HG02571 (cell line): ENCODE measurements around the gene EFHC2.
"Not testable (repeated sequence)": the region's sequence is repeated elsewhere in the genome, so short reads cannot be mapped to it uniquely, and the experiment has no call there.

ENCODE experiments used
- ATAC-seq: cut with Tn5 transposase; IDR thresholded peaks from one replicate; pipeline ENCODE4 v1.9.1; 2021; ENCODE audit warnings: mild to moderate bottlenecking, moderate library complexity; ENCODE audit not compliant: unreplicated experiment

The EFHC2 gene

DNA sequence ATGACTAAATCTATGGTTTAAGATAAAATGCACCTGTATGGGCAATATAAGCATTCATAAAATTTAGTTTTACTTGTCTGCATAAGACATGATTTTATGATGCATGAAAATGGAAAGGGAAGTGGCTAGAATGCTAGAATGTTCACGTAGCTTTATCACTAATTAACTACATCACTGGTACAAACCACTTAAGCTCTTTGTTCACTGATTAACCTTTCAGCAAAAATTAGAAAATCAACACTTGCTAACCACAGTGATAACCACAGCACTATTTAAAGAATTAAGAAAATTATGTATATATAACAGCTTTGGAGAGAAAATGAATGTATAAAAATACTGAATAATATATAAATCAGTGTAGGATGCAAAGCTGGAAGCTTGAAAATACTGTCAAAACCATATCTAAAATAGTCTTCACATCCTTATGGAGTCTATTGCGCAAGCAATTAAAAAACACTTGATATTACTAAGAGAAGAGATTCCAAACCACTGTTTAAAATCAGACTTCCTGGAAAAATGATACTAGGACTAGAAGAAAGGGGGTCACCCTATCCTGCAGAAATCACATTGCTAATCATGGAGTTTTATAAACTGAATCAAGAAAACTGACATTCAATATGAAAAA lies 51.9 kb downstream of the EFHC2 start:
- no peak for ATAC-seq

DNA sequence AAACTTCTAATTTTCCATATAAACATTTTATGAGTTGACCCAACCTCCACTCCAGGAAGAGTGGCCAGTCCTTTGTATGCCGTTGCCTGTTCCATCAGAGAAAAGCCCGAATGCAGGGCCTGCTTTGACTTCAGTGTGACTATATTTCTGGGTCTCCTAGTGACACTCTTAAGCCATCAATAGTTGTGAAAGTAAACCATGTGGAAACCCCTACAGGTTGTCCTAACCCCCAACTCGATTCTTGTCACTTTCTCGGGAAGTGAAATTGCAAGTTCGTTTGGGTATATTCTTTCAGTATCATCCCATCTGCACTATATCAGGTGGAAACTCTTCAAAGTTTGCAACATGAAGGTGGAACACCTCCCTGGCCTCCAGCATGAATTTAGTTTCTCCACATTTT lies 52.8 kb downstream of the EFHC2 start:
- no peak for ATAC-seq

- no peak for ATAC-seq
These were observed 60.7 kb downstream of the EFHC2 start for GRCh38 chrX:44282753-44283152.

- no peak for ATAC-seq
These were observed 63.4 kb downstream of the EFHC2 start for GRCh38 chrX:44280116-44280515.

- no peak for ATAC-seq
These were observed 69.4 kb downstream of the EFHC2 start for GRCh38 chrX:44274096-44274495.

DNA sequence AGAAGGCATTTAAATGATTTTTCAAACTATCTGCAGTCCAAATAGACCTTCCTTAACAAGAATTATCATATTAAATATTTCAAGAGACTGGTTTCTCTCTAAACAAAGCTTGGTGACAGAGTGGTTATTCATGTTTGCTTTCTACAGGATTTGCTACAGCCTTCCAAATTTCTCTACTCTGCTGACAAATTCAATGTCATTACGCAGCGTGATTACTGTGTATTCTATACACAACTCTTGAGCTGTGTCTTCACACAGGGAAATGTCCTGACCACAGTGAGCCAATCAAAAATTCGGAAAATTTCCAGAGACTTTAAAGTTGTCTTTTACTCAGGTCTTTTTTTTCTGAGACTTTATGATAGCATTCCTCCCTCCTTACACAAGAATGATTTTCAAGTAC lies 75.6 kb downstream of the EFHC2 start:
- ATAC-seq, result no peak

GRCh38 chrX:44267116-44267515 lies 76.4 kb downstream of the EFHC2 start:
- ATAC-seq, result no peak

DNA sequence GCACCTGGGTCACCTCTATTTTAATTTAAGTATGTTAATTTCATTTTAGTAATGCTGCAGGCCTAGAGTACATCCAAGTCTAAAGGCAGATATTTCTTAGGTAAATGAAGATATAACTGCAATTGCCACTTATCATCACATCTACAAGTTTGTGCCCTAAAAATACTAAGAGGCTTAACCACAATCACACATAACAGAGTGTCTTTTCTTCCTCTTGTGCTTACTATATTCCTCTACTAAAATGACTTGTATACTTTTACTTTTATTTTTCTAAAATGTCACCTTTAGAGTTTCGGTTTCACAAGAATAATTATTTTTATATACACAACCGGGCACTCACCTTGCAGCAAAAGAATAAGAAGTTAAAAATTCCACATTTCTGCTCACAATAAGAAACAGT lies 77.9 kb downstream of the EFHC2 start:
- no peak for ATAC-seq

DNA sequence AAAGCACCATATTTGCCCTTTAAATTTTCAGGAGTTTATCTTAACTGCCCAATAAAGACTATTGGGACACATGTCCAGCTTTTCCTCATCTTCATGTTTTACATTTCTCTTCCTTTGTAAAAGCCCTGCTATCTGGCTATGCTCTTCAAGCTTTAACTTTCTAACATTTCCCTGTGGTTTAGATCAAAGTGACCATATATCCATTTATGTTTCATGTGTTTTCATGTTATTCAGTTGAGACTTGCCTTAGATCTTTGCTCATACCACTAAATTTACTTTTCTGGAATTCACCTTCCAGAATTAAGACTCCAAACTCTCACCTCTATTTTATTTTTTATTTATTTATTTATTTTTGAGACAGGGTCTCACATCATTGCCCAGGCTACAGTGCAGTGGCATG lies 78.5 kb downstream of the EFHC2 start:
- ATAC-seq, result no peak

DNA sequence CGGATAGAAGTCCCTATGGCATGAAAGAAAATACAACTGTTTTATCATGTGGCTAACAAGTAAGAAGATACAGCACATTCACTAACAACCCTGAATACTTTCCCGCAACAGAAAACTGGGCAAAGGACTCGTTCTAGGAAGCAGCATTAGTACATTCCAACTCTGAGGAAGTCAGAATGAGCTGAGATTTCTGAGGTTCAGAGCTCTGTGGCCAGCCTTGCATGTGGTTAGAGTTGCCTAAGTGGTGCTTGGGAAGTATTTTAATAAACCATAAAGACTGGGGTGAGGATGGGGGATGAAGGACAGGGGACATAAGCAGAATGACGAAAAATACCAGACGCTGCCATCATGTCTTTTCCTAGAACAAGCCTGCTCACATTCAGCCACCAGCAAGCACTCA lies 82.2 kb downstream of the EFHC2 start:
- no peak for ATAC-seq

DNA sequence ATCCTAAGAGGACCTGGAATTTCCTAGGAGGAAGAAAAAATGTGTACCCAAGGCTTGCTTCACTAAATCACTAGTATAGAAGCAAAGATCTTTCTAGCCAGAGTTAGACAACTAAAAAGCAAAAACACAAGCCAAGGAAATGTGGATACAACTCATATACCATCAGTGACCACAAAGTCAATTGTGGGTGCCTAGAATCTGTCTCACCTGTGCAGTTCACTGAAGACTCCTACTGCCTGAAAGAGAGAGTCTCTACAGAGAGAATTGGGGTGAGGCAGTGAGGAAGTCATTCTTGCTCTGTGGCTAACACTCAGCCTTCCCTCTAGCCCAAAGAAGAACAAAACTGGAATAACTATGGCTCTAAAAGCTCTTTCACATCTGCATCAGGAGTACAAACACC lies 82.9 kb downstream of the EFHC2 start:
- ATAC-seq, result no peak

GRCh38 chrX:44255742-44256141 lies 87.7 kb downstream of the EFHC2 start:
- ATAC-seq, result not testable (repeated sequence)

- ATAC-seq, result no peak
These were observed 89.9 kb downstream of the EFHC2 start for GRCh38 chrX:44253575-44253942.

DNA sequence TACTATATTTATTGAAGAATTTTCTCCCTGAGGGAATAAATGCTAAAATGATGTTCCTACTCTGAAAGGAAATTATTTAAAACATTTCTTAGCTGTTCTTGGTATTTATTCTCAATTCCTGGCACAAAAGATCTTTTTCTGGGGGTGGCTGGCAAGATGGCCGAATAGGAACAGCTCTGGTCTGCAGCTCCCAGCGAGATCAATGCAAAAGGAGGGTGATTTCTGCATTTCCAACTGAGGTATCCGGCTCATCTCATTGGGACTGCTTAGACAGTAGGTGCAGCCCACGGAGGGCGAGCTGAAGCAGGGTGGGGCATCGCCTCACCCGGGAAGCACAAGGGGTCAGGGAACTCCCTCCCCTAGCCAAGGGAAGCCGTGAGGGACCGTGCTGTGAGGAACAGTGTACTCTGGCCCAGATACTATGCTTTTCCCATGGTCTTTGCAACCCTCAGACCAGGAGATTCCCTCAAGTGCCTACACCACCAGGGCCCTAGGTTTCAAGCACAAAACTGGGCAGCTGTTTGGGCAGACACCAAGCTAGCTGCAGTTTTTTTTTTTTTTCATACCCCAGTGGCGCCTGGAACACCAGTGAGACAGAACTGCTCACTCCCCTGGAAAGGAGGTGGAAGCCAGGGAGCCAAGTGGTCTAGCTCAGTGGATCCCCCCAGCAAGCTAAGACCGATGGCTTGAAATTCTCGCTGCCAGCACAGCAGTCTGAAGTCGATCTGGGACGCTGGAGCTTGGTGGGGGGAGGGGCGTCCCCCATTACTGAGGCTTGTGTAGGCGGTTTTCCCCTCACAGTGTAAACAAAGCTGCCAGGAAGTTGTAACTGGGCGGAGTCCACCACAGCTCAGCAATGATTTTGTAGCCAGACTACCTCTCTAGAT lies 90.5 kb downstream of the EFHC2 start:
- ATAC-seq, result not testable (repeated sequence)

DNA sequence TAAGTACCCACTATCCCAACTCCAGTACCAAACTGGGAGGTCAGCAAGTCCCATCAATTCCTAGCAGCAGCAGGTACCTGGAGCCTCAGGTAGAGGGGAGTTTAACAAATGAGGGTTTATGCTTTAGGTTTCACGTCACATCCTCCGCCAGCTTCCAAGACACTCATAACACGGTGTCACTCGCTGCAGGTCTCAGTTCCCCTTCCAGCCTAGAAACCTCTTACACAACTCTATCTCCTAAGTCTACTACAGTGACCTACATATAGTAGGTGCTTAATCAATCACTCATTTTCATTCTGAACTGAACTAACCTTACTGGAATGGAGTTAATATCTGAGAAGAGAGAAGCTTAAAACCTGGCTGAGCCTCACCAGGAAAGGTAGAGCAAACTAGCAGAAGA lies 96.0 kb downstream of the EFHC2 start:
- ATAC-seq, result no peak

DNA sequence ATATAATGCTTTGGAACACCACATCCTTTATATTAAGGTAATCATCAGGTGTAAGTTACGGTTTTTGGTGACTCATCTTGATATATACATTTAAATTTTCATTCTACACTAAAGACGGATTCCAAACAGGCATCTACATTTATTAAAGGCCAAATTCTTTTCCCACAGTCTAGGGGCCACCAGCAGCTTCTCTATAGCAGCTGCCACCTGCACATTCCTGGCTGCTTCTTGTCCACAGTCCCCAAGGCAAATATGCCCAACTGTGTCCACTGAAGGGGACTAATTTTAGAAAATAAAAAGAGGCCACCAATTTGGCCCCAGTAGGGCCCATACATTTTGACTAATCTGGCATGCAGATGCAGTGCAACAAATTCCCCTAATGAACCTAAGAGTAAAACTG lies 96.6 kb downstream of the EFHC2 start:
- no peak for ATAC-seq

DNA sequence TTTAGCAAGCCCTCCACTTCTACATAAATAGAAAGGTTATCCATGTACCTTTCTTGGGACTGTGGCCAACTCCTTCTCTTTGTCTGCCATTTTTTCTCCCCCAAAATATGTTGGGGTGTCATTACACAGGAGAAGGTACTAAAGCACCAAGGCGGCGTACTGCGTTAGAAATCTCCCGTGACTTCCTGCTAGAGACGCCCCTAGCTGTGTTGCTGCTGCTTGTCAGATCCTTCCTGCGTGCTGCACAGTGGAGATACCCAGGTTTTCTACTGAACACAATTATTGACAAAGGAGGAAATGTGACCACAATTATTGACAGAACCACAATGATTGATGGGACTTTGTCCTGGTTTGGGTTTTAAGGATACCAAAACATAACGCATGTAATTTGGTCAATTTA lies 97.7 kb downstream of the EFHC2 start:
- no peak for ATAC-seq

- no peak for ATAC-seq
These were observed 99.5 kb downstream of the EFHC2 start for GRCh38 chrX:44244008-44244407.

- no peak for ATAC-seq
These were observed 101.9 kb downstream of the EFHC2 start for GRCh38 chrX:44241546-44241945.

GRCh38 chrX:44240036-44240435 lies 103.4 kb downstream of the EFHC2 start:
- ATAC-seq, result no peak

DNA sequence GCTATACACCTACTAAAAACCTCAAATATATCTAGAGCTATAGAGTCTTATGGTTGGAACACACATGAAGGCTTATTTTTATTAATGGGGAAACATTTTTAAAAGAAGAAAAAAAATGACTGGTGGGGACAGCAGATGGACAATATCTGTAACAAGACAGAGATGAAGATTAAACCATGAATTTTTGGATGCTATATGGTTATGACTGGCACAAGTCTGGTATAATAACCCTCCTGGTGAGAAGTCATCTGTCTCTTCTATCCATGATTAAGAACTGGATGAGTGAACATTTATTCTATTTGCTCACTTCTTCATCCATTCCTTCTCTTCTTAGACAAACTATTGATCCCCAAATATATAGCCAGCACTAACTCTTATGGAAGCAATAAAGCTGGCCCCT lies 104.4 kb downstream of the EFHC2 start:
- ATAC-seq, result no peak

- no peak for ATAC-seq
These were observed 107.9 kb downstream of the EFHC2 start for GRCh38 chrX:44235534-44235933.

DNA sequence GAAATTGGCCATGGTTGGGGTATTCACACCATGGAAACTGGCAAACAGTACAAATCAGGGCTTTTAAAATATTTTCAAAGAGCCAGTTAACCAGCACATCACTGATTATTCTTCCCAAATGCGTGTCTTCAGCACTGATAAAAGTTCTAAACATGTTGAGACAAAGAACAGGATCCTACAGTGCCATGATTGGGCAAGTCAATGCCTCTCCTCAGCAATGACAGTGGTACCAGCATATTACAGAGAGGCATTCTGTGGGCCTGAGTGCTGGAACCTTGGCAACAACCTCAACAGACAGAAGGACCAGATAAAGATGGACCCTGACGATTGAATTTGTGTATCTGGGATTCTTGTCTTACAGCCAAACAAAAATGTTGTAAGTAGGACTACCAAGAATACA lies 108.9 kb downstream of the EFHC2 start:
- no peak for ATAC-seq
